ENCODE data around the gene STK32A. TPM values are rescaled to one million over a fixed set of nuclear protein-coding genes. Genes with fewer than 3 reads are reported as not detected.

The STK32A gene
- total RNA-seq, 1 experiment from 2014 or later: 1.2 TPM

DNA sequence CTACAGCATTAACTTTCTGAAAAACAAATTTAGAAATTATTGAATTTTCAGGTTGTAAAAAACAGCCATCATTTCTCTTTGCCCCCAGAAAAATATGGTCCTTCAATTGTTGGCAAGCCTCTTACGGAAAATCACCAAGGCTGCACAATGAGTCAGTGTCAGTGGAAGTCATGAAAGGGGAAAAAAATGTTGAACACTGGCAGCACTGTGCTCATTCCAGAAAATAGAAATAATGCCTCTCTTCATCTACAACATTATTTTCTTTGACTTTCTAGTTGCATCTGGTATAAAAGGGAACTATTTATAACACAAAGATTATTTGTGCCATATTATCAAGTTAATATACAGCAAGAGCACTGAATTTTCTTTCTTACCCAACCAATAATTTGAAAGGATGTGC, 26.7 kb upstream of the STK32A start (continued):
- no peak for TF ChIP-seq ELF1 (IDR thresholded peaks at IDR 0.05; ENCODE audit: borderline replicate concordance, low read depth)
- no peak for TF ChIP-seq CTCF (IDR thresholded peaks at IDR 0.05 in 2 of 3, conservative IDR thresholded peaks at IDR 0.05 in 1 of 3; ENCODE audit: borderline replicate concordance in 1 of 3, insufficient read depth in 1 of 3, low read depth in 2 of 3, low read length in 2 of 3)
- no peak for TF ChIP-seq POLR2AphosphoS5 (IDR thresholded peaks at IDR 0.05; ENCODE audit: low read depth, low read length)

DNA sequence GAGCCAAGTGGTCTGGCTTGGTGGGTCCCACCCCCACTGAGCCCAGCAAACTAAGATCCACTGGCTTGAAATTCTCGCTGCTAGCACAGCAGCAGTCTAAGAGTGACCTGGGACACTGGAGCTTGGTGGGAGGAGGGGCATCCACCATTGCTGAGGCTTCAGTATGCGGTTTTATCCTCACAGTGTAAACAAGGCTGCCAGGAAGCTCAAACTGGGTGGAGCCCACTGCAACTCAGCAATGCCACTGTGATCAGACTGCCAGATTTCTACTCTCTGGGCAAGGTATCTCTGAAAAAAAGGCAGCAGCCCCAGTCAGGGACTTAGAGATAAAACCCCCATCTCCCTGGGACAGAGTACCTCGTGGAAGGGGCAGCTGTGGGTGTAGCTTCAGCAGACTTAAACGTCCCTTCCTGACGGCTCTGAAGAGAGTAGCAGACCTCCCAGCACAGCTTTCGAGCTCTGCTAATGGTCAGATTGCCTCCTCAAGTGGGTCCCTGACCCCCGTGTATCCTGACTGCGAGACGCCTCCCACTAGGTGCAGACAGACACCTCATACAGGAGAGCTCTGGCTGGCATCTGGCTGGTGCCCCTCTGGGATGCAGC, 18.2 kb upstream of the STK32A start:
- no peak for ATAC-seq
- CTCF ChIA-PET: no interaction called here

More for the DNA sequence above, 18.2 kb upstream of the STK32A start:
- Histone ChIP-seq H3K4me1 (ENCODE audit: control insufficient read depth in 1 of 2, insufficient read depth in 2 of 2, low read length in 2 of 2) (no peaks in the 10 kb centered on the region), H3K27me3 (ENCODE audit: insufficient read depth, low read length) (peaks cover 13% of the 10 kb centered on the region; the same call in 1 of the 2 replicates), H3K36me3 (ENCODE audit: control insufficient read depth in 1 of 2, insufficient read depth in 2 of 2, low read length in 2 of 2) (no peaks in the 10 kb centered on the region), H3K9me2 (ENCODE audit: insufficient read depth) (no peaks in the 10 kb centered on the region), H3K27ac (ENCODE audit: low read depth, low read length) (no peak overlapping the region), H3K9me3 (ENCODE audit: control insufficient read depth in 1 of 2, insufficient read depth in 1 of 2, low read depth in 1 of 2, low read length in 2 of 2) (no peaks in the 10 kb centered on the region), H4K20me1 (ENCODE audit: insufficient read depth) (no peaks in the 10 kb centered on the region), H3K9ac (ENCODE audit: low read length) (no peak overlapping the region), H3K4me2 (ENCODE audit: low read length) (no peak overlapping the region), H2AFZ (ENCODE audit: low read depth, low read length, poor library complexity, severe bottlenecking) (no peak overlapping the region), H3K79me2 (ENCODE audit: insufficient read depth, low read length) (no peaks in the 10 kb centered on the region), H3K4me3 (replicated peaks in 1 of 2; ENCODE audit: low read depth in 1 of 2, low read length in 2 of 2) (no peak overlapping the region)
- ChIA-PET RAD21 (ENCODE audit: low non-redundant PET in 1 of 2, low total read pairs in 2 of 2, uncharacterized antibody in 2 of 2, unreplicated experiment in 2 of 2) (no interaction called here), POLR2A (no interaction called here)
- TF ChIP-seq CEBPB (IDR thresholded peaks at IDR 0.05; ENCODE audit: low read depth) (no peak), ZNF274 (IDR thresholded peaks at IDR 0.05; ENCODE audit: low read depth, low read length) (no peak), RAD21 (IDR thresholded peaks at IDR 0.05; ENCODE audit: low read depth) (no peak), EZH2phosphoT487 (IDR thresholded peaks at IDR 0.05; ENCODE audit: borderline replicate concordance) (no peak), POLR2A (IDR thresholded peaks at IDR 0.05; ENCODE audit: borderline replicate concordance, extremely low read depth, insufficient read depth, insufficient read length) (no peak), SRF (IDR thresholded peaks at IDR 0.05; ENCODE audit: low read depth) (no peak), EZH2 (IDR thresholded peaks at IDR 0.05) (no peak), EGR1 (IDR thresholded peaks at IDR 0.05; ENCODE audit: low read depth) (no peak), SP1 (IDR thresholded peaks at IDR 0.05; ENCODE audit: low read depth) (no peak)
- TF ChIP-seq, protein P1, sequence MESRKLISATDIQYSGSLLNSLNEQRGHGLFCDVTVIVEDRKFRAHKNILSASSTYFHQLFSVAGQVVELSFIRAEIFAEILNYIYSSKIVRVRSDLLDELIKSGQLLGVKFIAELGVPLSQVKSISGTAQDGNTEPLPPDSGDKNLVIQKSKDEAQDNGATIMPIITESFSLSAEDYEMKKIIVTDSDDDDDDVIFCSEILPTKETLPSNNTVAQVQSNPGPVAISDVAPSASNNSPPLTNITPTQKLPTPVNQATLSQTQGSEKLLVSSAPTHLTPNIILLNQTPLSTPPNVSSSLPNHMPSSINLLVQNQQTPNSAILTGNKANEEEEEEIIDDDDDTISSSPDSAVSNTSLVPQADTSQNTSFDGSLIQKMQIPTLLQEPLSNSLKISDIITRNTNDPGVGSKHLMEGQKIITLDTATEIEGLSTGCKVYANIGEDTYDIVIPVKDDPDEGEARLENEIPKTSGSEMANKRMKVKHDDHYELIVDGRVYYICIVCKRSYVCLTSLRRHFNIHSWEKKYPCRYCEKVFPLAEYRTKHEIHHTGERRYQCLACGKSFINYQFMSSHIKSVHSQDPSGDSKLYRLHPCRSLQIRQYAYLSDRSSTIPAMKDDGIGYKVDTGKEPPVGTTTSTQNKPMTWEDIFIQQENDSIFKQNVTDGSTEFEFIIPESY (IDR thresholded peaks at IDR 0.05; ENCODE audit: extremely low read depth, insufficient replicate concordance, low read length): no peak
- TF ChIP-seq, protein P2, sequence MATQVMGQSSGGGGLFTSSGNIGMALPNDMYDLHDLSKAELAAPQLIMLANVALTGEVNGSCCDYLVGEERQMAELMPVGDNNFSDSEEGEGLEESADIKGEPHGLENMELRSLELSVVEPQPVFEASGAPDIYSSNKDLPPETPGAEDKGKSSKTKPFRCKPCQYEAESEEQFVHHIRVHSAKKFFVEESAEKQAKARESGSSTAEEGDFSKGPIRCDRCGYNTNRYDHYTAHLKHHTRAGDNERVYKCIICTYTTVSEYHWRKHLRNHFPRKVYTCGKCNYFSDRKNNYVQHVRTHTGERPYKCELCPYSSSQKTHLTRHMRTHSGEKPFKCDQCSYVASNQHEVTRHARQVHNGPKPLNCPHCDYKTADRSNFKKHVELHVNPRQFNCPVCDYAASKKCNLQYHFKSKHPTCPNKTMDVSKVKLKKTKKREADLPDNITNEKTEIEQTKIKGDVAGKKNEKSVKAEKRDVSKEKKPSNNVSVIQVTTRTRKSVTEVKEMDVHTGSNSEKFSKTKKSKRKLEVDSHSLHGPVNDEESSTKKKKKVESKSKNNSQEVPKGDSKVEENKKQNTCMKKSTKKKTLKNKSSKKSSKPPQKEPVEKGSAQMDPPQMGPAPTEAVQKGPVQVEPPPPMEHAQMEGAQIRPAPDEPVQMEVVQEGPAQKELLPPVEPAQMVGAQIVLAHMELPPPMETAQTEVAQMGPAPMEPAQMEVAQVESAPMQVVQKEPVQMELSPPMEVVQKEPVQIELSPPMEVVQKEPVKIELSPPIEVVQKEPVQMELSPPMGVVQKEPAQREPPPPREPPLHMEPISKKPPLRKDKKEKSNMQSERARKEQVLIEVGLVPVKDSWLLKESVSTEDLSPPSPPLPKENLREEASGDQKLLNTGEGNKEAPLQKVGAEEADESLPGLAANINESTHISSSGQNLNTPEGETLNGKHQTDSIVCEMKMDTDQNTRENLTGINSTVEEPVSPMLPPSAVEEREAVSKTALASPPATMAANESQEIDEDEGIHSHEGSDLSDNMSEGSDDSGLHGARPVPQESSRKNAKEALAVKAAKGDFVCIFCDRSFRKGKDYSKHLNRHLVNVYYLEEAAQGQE (IDR thresholded peaks at IDR 0.05; ENCODE audit: low read depth): no peak
- intact Hi-C loops (cut with micrococcal nuclease): no loop called here
- no TSS peak for BruUV-seq (replicated peaks)
- no peak for DNase-seq (ENCODE audit: low read depth, low spot score)
